ENCODE measurements around the gene DNAJB13.

DNAJB13 gene, protein sequence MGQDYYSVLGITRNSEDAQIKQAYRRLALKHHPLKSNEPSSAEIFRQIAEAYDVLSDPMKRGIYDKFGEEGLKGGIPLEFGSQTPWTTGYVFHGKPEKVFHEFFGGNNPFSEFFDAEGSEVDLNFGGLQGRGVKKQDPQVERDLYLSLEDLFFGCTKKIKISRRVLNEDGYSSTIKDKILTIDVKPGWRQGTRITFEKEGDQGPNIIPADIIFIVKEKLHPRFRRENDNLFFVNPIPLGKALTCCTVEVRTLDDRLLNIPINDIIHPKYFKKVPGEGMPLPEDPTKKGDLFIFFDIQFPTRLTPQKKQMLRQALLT
- long read RNA-seq = 0 reads

DNA sequence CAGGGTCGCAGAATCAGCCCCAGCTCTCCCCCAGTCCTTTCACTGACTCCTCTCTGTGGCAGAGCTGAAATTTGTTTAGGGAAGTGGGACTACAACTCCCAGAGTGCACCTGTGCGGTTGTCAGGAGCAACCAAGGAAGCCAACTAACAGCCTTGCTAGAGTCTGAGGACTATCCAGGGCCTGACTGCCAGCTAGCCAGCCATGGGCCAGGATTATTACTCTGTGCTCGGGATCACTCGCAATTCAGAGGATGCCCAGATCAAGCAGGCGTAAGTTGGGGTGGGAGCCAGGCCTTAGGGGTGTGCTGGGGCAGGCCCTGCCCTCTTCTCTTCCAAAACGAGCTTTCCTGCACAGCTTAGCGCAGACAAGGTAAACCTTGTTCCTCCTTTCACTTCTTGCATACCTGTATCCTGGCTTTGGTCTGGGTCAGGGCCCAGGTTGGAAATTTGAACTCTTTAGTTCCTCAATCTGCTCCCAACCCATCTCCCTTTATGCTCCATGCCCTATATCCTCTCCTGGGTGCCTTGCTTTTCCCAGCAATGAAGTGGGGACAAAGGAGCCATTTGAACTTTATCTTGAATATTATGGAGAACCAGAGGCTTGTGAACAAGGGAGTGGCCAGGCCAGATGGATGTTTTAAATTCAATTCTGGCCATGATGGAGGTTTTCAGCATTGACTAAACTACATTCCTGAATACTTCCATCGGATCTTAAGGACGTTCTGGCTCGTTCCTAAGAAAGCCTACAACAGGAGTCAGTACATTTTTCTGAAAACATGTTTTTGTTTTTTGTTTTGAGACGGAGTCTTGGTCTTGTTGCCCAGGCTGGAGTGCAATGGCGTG, at the start of gene DNAJB13:
TSS of gene DNAJB13 (plus strand) at position 158 of the 842 bp plus-strand sequence. CDS start at position 202, 44 bp downstream.
- Histone ChIP-seq H3K4me3 (replicated peaks; ENCODE audit: insufficient read depth, low read length) (no peak within 1 kb of the TSS), H3K27ac (replicated peaks) (no peak within 1 kb of the TSS), H3K27me3 (ENCODE audit: insufficient read depth, poor library complexity, severe bottlenecking) (no peaks in the 10 kb centered on the region)
- DNase-seq (ENCODE audit: low read depth in 1 of 2, low spot score in 1 of 2) = peak; percentile 18 to 50
- TF ChIP-seq SPI1 (IDR thresholded peaks at IDR 0.05; ENCODE audit: borderline replicate concordance, low read depth) = peak; percentile 76
- TF ChIP-seq GABPA (IDR thresholded peaks at IDR 0.05; ENCODE audit: low read depth) = no peak

- no peak for DNase-seq (ENCODE audit: low read depth in 1 of 2, low spot score in 1 of 2)
- no peak overlapping the region for H3K27ac ChIP-seq (replicated peaks)
- no peaks in the 10 kb centered on the region for H3K27me3 ChIP-seq (ENCODE audit: insufficient read depth, poor library complexity, severe bottlenecking)
- TF ChIP-seq REST (IDR thresholded peaks at IDR 0.05; ENCODE audit: insufficient replicate concordance, low read depth) = no peak
- H3K4me3 ChIP-seq (replicated peaks; ENCODE audit: insufficient read depth, low read length) = no peak overlapping the region
Measured at GRCh38 chr11:73902303-73902702, 48.5 kb upstream of the DNAJB13 start.

DNA sequence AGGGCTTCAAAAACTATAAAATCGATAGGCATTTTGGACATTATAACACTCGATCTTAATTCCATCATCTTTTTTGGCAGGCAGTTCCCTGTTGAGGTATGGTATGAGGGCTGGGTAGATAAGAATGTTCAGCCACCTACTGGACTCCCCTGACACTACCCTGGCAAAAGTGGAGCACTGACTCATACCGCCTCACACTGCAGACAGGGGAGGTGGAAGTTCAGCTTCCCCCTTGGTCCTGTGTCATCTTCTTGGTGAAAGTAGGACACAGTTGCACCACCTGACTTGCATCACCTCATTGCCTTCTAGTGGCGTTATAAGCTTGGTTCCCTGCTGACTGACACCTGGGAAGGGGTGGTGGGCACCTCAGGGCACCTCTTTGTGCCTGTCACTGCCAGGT, 43.6 kb upstream of the DNAJB13 start:
- peak; percentile 67 to 91 for DNase-seq (ENCODE audit: low read depth in 1 of 2, low spot score in 1 of 2)
- TF ChIP-seq REST (IDR thresholded peaks at IDR 0.05; ENCODE audit: insufficient replicate concordance, low read depth) (no peak), POLR2AphosphoS5 (IDR thresholded peaks at IDR 0.05; ENCODE audit: low read depth) (no peak), CTCF (IDR thresholded peaks at IDR 0.05; ENCODE audit: insufficient read depth, low read length) (no peak), GABPA (IDR thresholded peaks at IDR 0.05; ENCODE audit: low read depth) (no peak), SPI1 (IDR thresholded peaks at IDR 0.05; ENCODE audit: borderline replicate concordance, low read depth) (no peak)
- Histone ChIP-seq H3K27me3 (ENCODE audit: insufficient read depth, poor library complexity, severe bottlenecking) (no peaks in the 10 kb centered on the region), H3K4me3 (replicated peaks; ENCODE audit: insufficient read depth, low read length) (no peak overlapping the region), H3K27ac (replicated peaks) (no peak overlapping the region)

DNA sequence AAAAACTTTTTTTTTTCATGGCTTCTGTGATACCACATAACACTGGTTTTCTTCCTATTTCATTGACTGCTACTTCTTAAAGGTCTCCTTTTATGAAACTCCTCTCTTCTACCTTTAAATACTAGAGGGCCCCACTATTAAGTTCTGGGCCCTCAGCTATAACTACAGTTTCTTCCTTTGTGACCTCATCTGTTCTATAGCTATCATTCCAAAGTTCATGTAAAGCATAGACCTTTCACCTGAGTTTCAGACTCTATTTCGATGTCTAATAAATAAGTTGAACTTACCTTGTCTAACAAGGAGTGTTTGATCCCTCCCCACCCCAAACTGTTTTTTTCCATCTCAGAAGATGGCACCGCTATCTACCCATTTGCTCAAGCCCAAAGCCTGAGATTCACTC, 38.8 kb upstream of the DNAJB13 start:
- no peak for DNase-seq (ENCODE audit: low read depth in 1 of 2, low spot score in 1 of 2)
- no peaks in the 10 kb centered on the region for H3K27me3 ChIP-seq (ENCODE audit: insufficient read depth, poor library complexity, severe bottlenecking)
- H3K27ac ChIP-seq (replicated peaks) = no peak overlapping the region
- no peak overlapping the region for H3K4me3 ChIP-seq (replicated peaks; ENCODE audit: insufficient read depth, low read length)
- TF ChIP-seq SPI1 (IDR thresholded peaks at IDR 0.05; ENCODE audit: borderline replicate concordance, low read depth) = no peak
- TF ChIP-seq GABPA (IDR thresholded peaks at IDR 0.05; ENCODE audit: low read depth) = no peak
- no peak for TF ChIP-seq CTCF (IDR thresholded peaks at IDR 0.05; ENCODE audit: insufficient read depth, low read length)
- no peak for TF ChIP-seq REST (IDR thresholded peaks at IDR 0.05; ENCODE audit: insufficient replicate concordance, low read depth)
- no peak for TF ChIP-seq POLR2AphosphoS5 (IDR thresholded peaks at IDR 0.05; ENCODE audit: low read depth)

All from HL-60 (cell line).